MM.1S (cell line): ENCODE results near the gene SLC23A1.

Experiments used
- EZH2 ChIP-seq: fragments of 300-600 bp; sonication (generic); optimal IDR thresholded peaks from 2 replicates; pipeline ENCODE3; 2017; ENCODE audit warnings: low read depth, mild to moderate bottlenecking, antibody characterized with exemption, low read length, mixed read lengths
- EZH2phosphoT487 ChIP-seq: fragments of 300-600 bp; sonication (generic); IDR thresholded peaks from 2 replicates; pipeline ENCODE4 v1.6.1; 2018; ENCODE audit warnings: antibody characterized with exemption, low read length
- TF ChIP-seq, protein P1 (sequence below): fragments of 300-600 bp; sonication (generic); IDR thresholded peaks from 2 replicates; pipeline ENCODE4 v1.5.1; 2016; ENCODE audit warnings: antibody characterized with exemption, low read length, mixed read lengths

DNA sequence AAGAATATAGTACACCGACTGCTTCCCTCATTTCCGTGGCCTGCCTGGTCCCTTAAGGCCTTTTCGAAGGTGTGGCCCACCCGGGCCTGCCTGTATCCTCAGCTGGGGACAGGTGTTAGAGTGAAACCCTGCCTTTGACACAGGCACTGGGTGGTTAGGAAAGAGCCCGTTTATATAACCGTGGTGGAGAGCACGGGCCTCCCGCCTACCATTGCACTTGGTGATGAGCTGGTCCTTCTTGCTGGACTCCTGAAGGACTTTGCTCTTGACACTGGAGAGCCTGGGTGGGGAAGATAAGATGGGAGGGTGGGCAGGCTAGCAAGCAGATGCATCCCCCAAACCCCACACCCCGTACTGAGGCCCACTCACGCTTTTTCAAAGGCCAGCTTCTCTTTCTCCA is 18.4 kb upstream of the SLC23A1 start:
- TF ChIP-seq, protein P1, sequence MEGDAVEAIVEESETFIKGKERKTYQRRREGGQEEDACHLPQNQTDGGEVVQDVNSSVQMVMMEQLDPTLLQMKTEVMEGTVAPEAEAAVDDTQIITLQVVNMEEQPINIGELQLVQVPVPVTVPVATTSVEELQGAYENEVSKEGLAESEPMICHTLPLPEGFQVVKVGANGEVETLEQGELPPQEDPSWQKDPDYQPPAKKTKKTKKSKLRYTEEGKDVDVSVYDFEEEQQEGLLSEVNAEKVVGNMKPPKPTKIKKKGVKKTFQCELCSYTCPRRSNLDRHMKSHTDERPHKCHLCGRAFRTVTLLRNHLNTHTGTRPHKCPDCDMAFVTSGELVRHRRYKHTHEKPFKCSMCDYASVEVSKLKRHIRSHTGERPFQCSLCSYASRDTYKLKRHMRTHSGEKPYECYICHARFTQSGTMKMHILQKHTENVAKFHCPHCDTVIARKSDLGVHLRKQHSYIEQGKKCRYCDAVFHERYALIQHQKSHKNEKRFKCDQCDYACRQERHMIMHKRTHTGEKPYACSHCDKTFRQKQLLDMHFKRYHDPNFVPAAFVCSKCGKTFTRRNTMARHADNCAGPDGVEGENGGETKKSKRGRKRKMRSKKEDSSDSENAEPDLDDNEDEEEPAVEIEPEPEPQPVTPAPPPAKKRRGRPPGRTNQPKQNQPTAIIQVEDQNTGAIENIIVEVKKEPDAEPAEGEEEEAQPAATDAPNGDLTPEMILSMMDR = no peak
- TF ChIP-seq EZH2 (no peak), EZH2phosphoT487 (no peak)
